Stimulated activated CD8-positive, alpha-beta memory T cell treated with anti-CD3 and anti-CD28 coated beads, Interleukin-4, amount 100 ng/mL, for 1 hour (primary cell): Measurements from ENCODE around the gene TLN1.

Experiments used
- DNase-seq, 2 donors: peaks; one replicate each; pipeline ENCODE4 v3.0.0-alpha.2; 2020; ENCODE audit warnings: low read depth in 2 of 2, low spot score in 1 of 2

The TLN1 gene

DNA sequence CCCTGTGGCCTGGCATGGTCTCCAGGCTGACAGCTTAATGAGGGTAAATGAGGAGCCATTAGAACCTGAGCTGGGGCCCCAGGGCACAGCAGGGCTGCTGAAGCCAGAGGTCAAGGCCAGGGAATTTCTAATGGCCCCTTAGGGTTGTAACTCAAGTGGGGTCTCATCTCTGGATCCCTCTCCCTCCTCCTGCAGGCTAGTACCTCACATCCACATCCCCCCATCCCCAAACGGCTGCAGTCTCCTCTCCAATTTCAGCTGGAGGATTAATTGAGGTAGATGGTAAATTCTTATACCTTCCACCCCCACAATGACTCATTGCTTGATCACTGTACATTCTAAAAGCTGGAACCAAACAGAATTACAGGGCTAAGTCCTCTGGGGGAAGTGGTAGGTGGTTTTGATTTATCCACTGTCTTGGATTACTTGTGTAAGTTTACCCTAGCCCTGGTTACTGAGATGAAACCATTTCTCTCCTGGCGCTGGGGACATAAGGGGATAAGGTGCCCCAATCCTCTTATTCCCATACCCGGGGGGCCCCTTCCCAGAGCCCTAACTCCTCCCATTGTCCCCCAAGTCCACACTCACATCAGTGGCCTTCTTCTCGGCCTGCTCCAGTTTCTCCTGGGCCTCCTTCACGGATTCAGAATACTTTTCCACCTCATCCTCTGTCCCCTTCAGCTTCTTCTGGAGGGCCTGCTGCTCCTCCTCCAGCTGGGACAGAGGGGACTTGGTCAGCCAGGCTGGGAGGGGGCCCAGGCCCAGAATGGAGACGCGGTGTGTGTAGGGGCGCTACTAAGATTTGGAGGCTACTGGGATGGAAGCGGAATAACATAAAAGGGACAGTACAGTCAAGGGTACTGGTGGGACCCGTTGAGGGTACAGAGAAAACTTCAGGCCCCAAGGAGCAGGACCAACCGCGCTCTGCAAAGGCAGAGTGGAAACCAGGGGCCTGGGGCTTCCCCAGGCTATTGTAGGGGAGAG is 43.1 kb downstream of the TLN1 start:
- DNase-seq: no peak

DNA sequence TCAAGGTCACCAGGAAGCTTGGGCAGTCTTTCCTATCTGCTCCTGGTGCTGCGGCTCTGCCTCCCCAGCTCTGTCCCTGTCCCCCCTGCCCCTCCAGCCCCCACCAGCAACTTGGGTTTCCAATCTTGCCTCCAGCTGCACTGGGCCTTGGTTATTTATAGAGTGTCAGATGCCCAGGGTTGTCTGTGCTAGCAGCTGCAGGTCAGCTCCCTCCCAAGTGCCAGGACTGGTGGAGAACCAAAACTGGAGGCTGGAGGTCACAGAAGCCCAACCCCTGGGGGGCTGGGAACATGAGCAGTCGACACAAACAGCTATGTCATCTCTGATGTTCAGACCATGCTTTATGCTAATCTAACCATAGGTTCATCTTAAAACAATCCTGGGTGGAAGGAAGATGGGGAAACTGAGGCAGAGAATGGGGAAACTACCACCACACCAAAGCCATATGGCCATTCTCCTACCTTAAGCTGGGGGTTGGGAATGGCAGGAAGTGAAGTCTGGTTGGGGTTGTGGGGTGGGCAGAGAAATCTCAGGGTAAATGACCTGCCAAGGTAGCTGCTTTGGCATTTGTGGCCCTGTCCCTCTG is 43.9 kb downstream of the TLN1 start:
- no peak for DNase-seq

GRCh38 chr9:35687306-35687705 is 44.7 kb downstream of the TLN1 start:
- DNase-seq: no peak

- no peak for DNase-seq
Measured at GRCh38 chr9:35686222-35687203, 45.5 kb downstream of the TLN1 start.

GRCh38 chr9:35685506-35685905 is 46.5 kb downstream of the TLN1 start:
- no peak for DNase-seq

DNA sequence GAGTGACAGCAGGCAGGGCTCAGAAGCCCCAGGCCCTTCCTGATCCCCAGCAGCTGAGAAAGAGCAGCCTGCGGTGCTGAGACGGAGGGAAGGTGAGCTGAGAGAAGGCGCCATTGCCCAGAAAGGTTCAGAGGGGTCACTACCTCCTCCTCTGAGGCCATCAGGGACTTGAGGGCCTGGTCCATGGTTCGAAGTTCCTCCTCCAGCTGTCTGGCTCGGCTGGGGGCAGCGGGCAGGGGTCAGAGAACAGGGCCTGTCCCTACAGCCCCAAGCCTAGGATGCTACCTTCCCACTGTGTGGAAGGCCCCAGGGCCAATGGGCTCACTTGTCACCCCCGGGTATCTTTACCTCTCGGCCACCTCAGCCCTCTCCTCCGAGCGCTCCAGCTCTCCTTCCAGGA is 47.1 kb downstream of the TLN1 start:
- no peak for DNase-seq

DNA sequence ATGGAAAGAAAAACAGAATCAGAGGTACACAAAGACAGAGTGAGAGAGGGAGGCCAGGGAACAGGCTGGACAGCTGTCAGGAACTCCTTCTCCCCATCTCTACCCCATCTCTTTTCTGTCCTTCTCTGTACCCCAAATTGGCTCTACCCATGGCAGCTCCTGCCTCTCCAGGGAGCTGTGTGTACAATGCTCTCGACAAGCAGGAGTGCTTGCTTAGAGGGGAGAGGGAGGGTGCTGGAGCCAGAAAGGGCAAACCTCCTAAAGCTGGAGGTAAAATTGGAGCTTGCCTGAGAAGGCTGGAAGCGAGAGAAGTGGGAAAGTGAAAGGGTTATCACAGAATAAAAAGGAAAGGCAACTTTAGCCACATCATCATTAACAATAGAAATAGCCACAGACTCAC is 48.7 kb downstream of the TLN1 start:
- DNase-seq: no peak

GRCh38 chr9:35682520-35683315 is 49.3 kb downstream of the TLN1 start:
- DNase-seq: no peak

- DNase-seq: no peak
Measured at GRCh38 chr9:35682051-35682450, 49.9 kb downstream of the TLN1 start.

DNA sequence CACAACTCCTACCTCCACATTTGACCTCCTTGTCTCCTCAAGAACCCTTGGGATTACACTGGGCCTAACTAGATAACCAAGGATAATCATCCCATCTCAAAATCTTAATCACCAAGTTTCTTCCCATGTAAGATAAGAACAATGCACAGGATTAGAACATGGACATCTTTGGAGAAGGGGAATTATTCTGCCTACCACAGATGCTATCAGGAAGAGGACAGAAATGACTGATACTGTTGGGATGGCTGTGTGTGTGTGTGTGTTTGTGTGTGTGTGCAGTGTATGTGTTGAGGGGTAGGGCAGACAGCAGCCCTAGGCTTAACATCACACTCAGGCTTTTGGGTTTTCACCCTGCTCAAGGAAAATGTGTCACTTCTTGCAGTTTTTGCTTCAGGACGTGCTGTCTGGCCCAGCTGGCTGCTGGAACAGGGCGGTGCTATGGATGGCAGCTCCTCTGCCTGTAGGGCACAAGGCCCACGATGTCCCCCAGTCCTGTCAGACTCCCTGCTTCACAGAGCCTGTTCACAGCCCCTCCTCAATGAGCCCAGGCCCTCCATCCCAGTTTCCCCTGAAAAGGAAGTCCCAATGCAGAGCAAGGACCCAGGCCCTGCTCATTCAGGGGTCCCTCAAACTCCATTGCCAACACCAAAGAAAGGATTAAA is 50.5 kb downstream of the TLN1 start:
- DNase-seq: no peak

DNA sequence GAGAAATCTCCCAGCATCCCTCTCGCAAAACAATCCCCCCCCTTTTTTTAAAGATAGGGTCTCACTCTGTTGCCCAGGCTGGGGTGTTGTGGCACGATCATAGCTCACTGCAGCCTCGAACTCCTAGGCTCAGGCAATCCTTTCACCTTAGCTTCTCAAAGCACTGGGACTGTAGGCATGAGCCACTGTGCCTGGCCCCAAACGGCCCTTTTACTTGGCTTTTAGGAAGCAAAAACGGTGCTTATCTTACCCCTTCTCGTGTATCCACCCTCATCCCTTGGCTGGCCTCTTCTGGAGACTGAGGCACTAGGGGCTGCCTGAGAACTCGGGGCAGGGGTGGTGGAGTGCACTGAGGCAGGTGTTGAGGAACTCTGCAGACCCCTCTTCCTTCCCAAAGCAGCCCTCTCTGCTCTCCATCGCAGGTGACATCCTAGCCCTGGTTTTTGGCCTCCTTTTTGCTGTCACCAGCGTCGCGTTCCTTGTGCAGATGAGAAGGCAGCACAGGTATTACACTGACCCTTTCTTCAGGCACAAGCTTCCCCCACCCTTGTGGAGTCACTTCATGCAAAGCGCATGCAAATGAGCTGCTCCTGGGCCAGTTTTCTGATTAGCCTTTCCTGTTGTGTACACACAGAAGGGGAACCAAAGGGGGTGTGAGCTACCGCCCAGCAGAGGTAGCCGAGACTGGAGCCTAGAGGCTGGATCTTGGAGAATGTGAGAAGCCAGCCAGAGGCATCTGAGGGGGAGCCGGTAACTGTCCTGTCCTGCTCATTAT is 51.5 kb downstream of the TLN1 start:
- DNase-seq: no peak

- DNase-seq: no peak
Measured at GRCh38 chr9:35679766-35680330, 52.1 kb downstream of the TLN1 start.

GRCh38 chr9:35679091-35679490 is 52.9 kb downstream of the TLN1 start:
- no peak for DNase-seq

DNA sequence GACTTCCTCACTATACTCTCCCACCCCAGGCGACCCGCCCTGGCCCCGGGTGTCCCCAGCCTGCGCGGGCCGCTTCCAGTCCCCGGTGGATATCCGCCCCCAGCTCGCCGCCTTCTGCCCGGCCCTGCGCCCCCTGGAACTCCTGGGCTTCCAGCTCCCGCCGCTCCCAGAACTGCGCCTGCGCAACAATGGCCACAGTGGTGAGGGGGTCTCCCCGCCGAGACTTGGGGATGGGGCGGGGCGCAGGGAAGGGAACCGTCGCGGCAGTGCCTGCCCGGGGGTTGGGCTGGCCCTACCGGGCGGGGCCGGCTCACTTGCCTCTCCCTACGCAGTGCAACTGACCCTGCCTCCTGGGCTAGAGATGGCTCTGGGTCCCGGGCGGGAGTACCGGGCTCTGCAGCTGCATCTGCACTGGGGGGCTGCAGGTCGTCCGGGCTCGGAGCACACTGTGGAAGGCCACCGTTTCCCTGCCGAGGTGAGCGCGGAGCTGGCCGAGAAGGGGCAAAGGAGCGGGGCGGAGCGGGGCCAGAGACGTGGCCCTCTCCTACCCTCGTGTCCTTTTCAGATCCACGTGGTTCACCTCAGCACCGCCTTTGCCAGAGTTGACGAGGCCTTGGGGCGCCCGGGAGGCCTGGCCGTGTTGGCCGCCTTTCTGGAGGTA is 56.1 kb downstream of the TLN1 start:
- no peak for DNase-seq

GRCh38 chr9:35675204-35675603 is 56.8 kb downstream of the TLN1 start:
- DNase-seq: no peak

DNA sequence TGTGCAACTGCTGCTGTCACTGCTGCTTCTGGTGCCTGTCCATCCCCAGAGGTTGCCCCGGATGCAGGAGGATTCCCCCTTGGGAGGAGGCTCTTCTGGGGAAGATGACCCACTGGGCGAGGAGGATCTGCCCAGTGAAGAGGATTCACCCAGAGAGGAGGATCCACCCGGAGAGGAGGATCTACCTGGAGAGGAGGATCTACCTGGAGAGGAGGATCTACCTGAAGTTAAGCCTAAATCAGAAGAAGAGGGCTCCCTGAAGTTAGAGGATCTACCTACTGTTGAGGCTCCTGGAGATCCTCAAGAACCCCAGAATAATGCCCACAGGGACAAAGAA is 58.0 kb downstream of the TLN1 start:
- DNase-seq: no peak

- no peak for DNase-seq
Measured at GRCh38 chr9:35673132-35674024, 58.6 kb downstream of the TLN1 start, which contains the start of gene CA9. Gene CA9, plus strand, starts transcription at chr9:35673928. Its CDS starts 32 bp downstream, at chr9:35673960.
